GM18507 (cell line): Measurements from ENCODE around the gene CBX8.

Experiments
- DNase-seq: peaks from one replicate; pipeline ENCODE4 v3.0.0; 2011; ENCODE audit warnings: low read depth; ENCODE audit not compliant: insufficient read length; ENCODE audit errors: extremely low spot score
- FAIRE-seq: peaks from 2 replicates; lab custom pipeline; 2011; peaks lifted over from hg19 to GRCh38; lab: Jason Lieb, UNC

The CBX8 gene

GRCh38 chr17:79796763-79797491 lies at the start of gene CBX8:
Gene CBX8, minus strand, starts transcription at chr17:79797077. Its CDS starts 79 bp downstream, at chr17:79796998.
- FAIRE-seq (peak; percentile 99), DNase-seq (peak; percentile 99)

GRCh38 chr17:79845601-79845949 lies 48.7 kb upstream of the CBX8 start:
- FAIRE-seq (no peak), DNase-seq (no peak)

GRCh38 chr17:79844869-79845600 lies 48.2 kb upstream of the CBX8 start:
- no peak for FAIRE-seq
- no peak for DNase-seq

GRCh38 chr17:79843816-79844800 lies 47.2 kb upstream of the CBX8 start:
- FAIRE-seq (no peak), DNase-seq (no peak)

GRCh38 chr17:79843474-79843815 lies 46.6 kb upstream of the CBX8 start:
- FAIRE-seq (no peak), DNase-seq (no peak)

- DNase-seq (no peak), FAIRE-seq (no peak)
Observed at GRCh38 chr17:79842656-79843473, 46.0 kb upstream of the CBX8 start.

- FAIRE-seq (no peak), DNase-seq (no peak)
Observed at GRCh38 chr17:79842136-79842655, 45.3 kb upstream of the CBX8 start.

- no peak for FAIRE-seq
- DNase-seq: no peak
Observed at GRCh38 chr17:79841369-79842135, 44.7 kb upstream of the CBX8 start.

GRCh38 chr17:79840989-79841286 lies 44.1 kb upstream of the CBX8 start:
- DNase-seq: no peak
- FAIRE-seq: no peak

- no peak for FAIRE-seq
- DNase-seq: no peak
Observed at GRCh38 chr17:79840269-79840988, 43.6 kb upstream of the CBX8 start.

GRCh38 chr17:79839356-79840268 lies 42.7 kb upstream of the CBX8 start, which contains the start of gene CBX4:
Gene CBX4, minus strand, starts transcription at chr17:79839440. Its CDS starts 189 bp downstream, at chr17:79839251.
- FAIRE-seq: peak; percentile 87
- peak; percentile 86 for DNase-seq

- peak; percentile 26 for FAIRE-seq
Observed at GRCh38 chr17:79838522-79839274, 41.8 kb upstream of the CBX8 start.

GRCh38 chr17:79837888-79838521 lies 41.1 kb upstream of the CBX8 start:
- FAIRE-seq: no peak

More at GRCh38 chr17:79838522-79839274, 41.8 kb upstream of the CBX8 start:
- no peak for DNase-seq

GRCh38 chr17:79836972-79837887 lies 40.4 kb upstream of the CBX8 start:
- FAIRE-seq: peak; percentile 79
- DNase-seq: no peak

More at GRCh38 chr17:79837888-79838521, 41.1 kb upstream of the CBX8 start:
- DNase-seq: no peak
